Measurements from ENCODE around the gene JDP2. TPM values are rescaled to one million over a fixed set of nuclear protein-coding genes. Genes with fewer than 3 reads are reported as not detected.

JDP2 gene
- total RNA-seq, 2 donors from 2014 or later, result 15.7 to 23.1 TPM

DNA sequence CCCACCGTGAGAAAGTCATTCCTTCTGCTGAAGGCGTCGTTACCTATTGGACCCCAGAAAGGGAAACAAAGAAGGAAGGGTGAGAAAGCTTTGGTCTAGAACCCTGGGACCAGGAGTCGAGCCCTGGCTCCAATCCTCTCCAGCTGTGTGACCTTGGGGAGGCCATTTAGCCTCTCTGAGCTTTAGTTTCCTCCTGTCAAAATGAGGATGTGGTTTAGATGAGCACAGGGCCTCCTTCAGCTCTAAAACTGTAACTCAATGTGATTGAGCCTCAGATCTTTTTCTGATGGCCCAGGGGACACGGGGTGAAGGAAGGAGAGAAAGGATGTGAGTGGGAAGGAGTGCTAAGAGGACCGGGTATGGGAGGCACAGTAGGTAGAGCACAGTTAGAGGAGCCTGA, 7.7 kb downstream of the JDP2 start:
- no peak for DNase-seq
- H3K27me3 Mint-ChIP-seq (ENCODE audit: insufficient read depth), result no peaks in the 10 kb centered on the region
- H3K36me3 ChIP-seq (ENCODE audit: control insufficient read depth, insufficient read depth, low read length), result peaks cover 47% of the 10 kb centered on the region
- no peaks in the 10 kb centered on the region for H3K27me3 ChIP-seq (ENCODE audit: control insufficient read depth, insufficient read depth, low read length, poor library complexity, severe bottlenecking)
- no peaks in the 10 kb centered on the region for H3K9me3 Mint-ChIP-seq
- H3K9me3 ChIP-seq (ENCODE audit: control insufficient read depth, low read length), result no peaks in the 10 kb centered on the region
- peaks cover 24% of the 10 kb centered on the region for H3K36me3 Mint-ChIP-seq (ENCODE audit: low read depth)
- TF ChIP-seq, protein P1, sequence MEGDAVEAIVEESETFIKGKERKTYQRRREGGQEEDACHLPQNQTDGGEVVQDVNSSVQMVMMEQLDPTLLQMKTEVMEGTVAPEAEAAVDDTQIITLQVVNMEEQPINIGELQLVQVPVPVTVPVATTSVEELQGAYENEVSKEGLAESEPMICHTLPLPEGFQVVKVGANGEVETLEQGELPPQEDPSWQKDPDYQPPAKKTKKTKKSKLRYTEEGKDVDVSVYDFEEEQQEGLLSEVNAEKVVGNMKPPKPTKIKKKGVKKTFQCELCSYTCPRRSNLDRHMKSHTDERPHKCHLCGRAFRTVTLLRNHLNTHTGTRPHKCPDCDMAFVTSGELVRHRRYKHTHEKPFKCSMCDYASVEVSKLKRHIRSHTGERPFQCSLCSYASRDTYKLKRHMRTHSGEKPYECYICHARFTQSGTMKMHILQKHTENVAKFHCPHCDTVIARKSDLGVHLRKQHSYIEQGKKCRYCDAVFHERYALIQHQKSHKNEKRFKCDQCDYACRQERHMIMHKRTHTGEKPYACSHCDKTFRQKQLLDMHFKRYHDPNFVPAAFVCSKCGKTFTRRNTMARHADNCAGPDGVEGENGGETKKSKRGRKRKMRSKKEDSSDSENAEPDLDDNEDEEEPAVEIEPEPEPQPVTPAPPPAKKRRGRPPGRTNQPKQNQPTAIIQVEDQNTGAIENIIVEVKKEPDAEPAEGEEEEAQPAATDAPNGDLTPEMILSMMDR (conservative IDR thresholded peaks at IDR 0.05), result no peak
- H3K4me3 ChIP-seq (ENCODE audit: low read length), result no peak overlapping the region
- H3K27ac Mint-ChIP-seq, result no peak overlapping the region
- H3K9ac ChIP-seq (ENCODE audit: extremely low read depth, low read length, poor library complexity, severe bottlenecking), result no peak overlapping the region
- H3K4me3 Mint-ChIP-seq, result no peak overlapping the region
- 88% methylated on average over 4 to 6 of the region's 6 CpGs for WGBS, 2 experiments (ENCODE audit: insufficient coverage in 1 of 2, insufficient read length in 1 of 2)
- H3K4me1 ChIP-seq (ENCODE audit: control insufficient read depth, insufficient read depth, low read length), result no peaks in the 10 kb centered on the region
- peaks cover 10% of the 10 kb centered on the region for H3K4me1 Mint-ChIP-seq
- H3K27ac ChIP-seq (ENCODE audit: low read depth, low read length), result no peak overlapping the region

- no peak overlapping the region for H3K4me3 ChIP-seq (ENCODE audit: low read length)
- H3K9ac ChIP-seq (ENCODE audit: extremely low read depth, low read length, poor library complexity, severe bottlenecking), result no peak overlapping the region
- Mint-ChIP-seq H3K27ac (no peak overlapping the region), H3K36me3 (ENCODE audit: low read depth) (peaks cover 27% of the 10 kb centered on the region), H3K27me3 (ENCODE audit: insufficient read depth) (no peaks in the 10 kb centered on the region), H3K9me3 (no peaks in the 10 kb centered on the region), H3K4me3 (no peak overlapping the region), H3K4me1 (peaks cover 11% of the 10 kb centered on the region)
- H3K36me3 ChIP-seq (ENCODE audit: control insufficient read depth, insufficient read depth, low read length), result peaks cover 45% of the 10 kb centered on the region
- TF ChIP-seq, protein P1 (conservative IDR thresholded peaks at IDR 0.05), result no peak
- 91 to 92% methylated on average over 12 to 14 of the region's 14 CpGs for WGBS, 2 experiments (ENCODE audit: insufficient coverage in 1 of 2, insufficient read length in 1 of 2)
- H3K9me3 ChIP-seq (ENCODE audit: control insufficient read depth, low read length), result no peaks in the 10 kb centered on the region
- no peaks in the 10 kb centered on the region for H3K4me1 ChIP-seq (ENCODE audit: control insufficient read depth, insufficient read depth, low read length)
- no peak for DNase-seq
- no peak overlapping the region for H3K27ac ChIP-seq (ENCODE audit: low read depth, low read length)
- no peaks in the 10 kb centered on the region for H3K27me3 ChIP-seq (ENCODE audit: control insufficient read depth, insufficient read depth, low read length, poor library complexity, severe bottlenecking)
Measured at GRCh38 chr14:75437201-75438143, 9.7 kb downstream of the JDP2 start.

DNA sequence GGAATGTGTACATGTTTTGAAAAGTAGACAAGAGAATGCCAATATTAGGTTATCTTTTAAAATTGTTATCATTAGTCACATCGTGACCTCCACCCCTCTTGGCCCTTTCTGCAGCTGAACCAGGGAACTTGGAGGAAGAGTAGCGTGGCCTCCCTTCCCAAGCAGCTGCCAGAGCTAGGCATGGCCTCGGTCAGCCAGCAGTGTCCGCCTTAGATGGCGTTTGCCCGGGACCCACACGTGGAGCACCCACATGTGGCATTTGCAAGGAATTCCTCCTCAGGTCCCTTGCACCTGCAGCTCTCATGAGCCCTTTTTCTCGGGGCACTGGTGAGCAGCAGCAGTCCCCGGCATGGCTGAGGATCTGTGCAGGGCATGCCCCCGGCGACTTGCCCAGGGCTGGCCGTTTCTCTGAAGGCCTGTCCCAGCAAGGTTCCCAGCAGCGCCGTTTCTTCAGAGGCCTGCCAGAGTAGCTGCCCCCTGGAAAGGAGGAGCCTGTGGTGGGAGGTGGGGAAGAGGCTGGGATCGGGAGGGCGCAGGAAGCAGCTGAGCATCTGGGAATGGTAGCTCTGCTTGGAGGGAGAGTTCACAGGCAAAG, 10.8 kb downstream of the JDP2 start:
- peaks cover 13% of the 10 kb centered on the region for H3K4me1 Mint-ChIP-seq
- H3K36me3 Mint-ChIP-seq (ENCODE audit: low read depth), result peaks cover 22% of the 10 kb centered on the region
- TF ChIP-seq, protein P1 (conservative IDR thresholded peaks at IDR 0.05), result no peak
- no peaks in the 10 kb centered on the region for H3K9me3 ChIP-seq (ENCODE audit: control insufficient read depth, low read length)
- H3K4me1 ChIP-seq (ENCODE audit: control insufficient read depth, insufficient read depth, low read length), result no peaks in the 10 kb centered on the region
- H3K4me3 Mint-ChIP-seq, result no peak overlapping the region
- H3K4me3 ChIP-seq (ENCODE audit: low read length), result no peak overlapping the region
- WGBS, 2 experiments (ENCODE audit: insufficient coverage in 1 of 2, insufficient read length in 1 of 2), result 91 to 93% methylated on average over 9 to 16 of the region's 16 CpGs
- no peaks in the 10 kb centered on the region for H3K9me3 Mint-ChIP-seq
- no peak overlapping the region for H3K27ac Mint-ChIP-seq
- no peaks in the 10 kb centered on the region for H3K27me3 ChIP-seq (ENCODE audit: control insufficient read depth, insufficient read depth, low read length, poor library complexity, severe bottlenecking)
- no peak for DNase-seq
- H3K9ac ChIP-seq (ENCODE audit: extremely low read depth, low read length, poor library complexity, severe bottlenecking), result no peak overlapping the region
- no peaks in the 10 kb centered on the region for H3K27me3 Mint-ChIP-seq (ENCODE audit: insufficient read depth)
- H3K36me3 ChIP-seq (ENCODE audit: control insufficient read depth, insufficient read depth, low read length), result peaks cover 49% of the 10 kb centered on the region
- no peak overlapping the region for H3K27ac ChIP-seq (ENCODE audit: low read depth, low read length)

All from endodermal cell (in vitro differentiated cells).